Measurements from ENCODE around the gene MAGI2.

MAGI2 gene

GRCh38 chr7:79241288-79242060, 212.0 kb downstream of the MAGI2 start:
- no peak overlapping the region for H3K27ac ChIP-seq
- CTCF ChIA-PET = interaction anchor here (0.6 kb wide), 1 partner anchor 584 kb away, joined by 7 read pairs; no protein-coding TSS in a partner anchor
- no peak for TF ChIP-seq CTCF (conservative IDR thresholded peaks at IDR 0.05; ENCODE audit: low read depth)
- POLR2A ChIA-PET (ENCODE audit: low non-redundant PET) = no interaction called here
- DNase-seq (ENCODE audit: low spot score) = no peak

GRCh38 chr7:79240413-79240812, 213.1 kb downstream of the MAGI2 start:
- POLR2A ChIA-PET (ENCODE audit: low non-redundant PET) = no interaction called here
- CTCF ChIA-PET = interaction anchor here (0.7 kb wide), 1 partner anchor 19 kb away, joined by 3 read pairs; no protein-coding TSS in a partner anchor
- no peak for DNase-seq (ENCODE audit: low spot score)
- no peak overlapping the region for H3K27ac ChIP-seq
- no peak for TF ChIP-seq CTCF (conservative IDR thresholded peaks at IDR 0.05; ENCODE audit: low read depth)

GRCh38 chr7:79236352-79237028, 217.0 kb downstream of the MAGI2 start:
- DNase-seq (ENCODE audit: low spot score) = no peak
- no peak overlapping the region for H3K27ac ChIP-seq
- TF ChIP-seq CTCF (conservative IDR thresholded peaks at IDR 0.05; ENCODE audit: low read depth) = no peak
- ChIA-PET POLR2A (ENCODE audit: low non-redundant PET) (no interaction called here), CTCF (no interaction called here)

GRCh38 chr7:79227044-79227443, 226.4 kb downstream of the MAGI2 start:
- TF ChIP-seq CTCF (conservative IDR thresholded peaks at IDR 0.05; ENCODE audit: low read depth) = no peak
- no peak for DNase-seq (ENCODE audit: low spot score)
- H3K27ac ChIP-seq = no peak overlapping the region
- ChIA-PET POLR2A (ENCODE audit: low non-redundant PET) (no interaction called here), CTCF (no interaction called here)

- no peak for DNase-seq (ENCODE audit: low spot score)
- no peak for TF ChIP-seq CTCF (conservative IDR thresholded peaks at IDR 0.05; ENCODE audit: low read depth)
- CTCF ChIA-PET = no interaction called here
- H3K27ac ChIP-seq = no peak overlapping the region
- POLR2A ChIA-PET (ENCODE audit: low non-redundant PET) = no interaction called here
Observed at GRCh38 chr7:79221211-79221610, 232.3 kb downstream of the MAGI2 start.

GRCh38 chr7:79217976-79218626, 235.4 kb downstream of the MAGI2 start:
- POLR2A ChIA-PET (ENCODE audit: low non-redundant PET) = no interaction called here
- DNase-seq (ENCODE audit: low spot score) = no peak
- TF ChIP-seq CTCF (conservative IDR thresholded peaks at IDR 0.05; ENCODE audit: low read depth) = no peak
- CTCF ChIA-PET = interaction anchor here (0.6 to 1.0 kb wide), 3 partner anchors 28 to 291 kb away, joined by 3 to 6 read pairs (median 3); no protein-coding TSS in a partner anchor
- H3K27ac ChIP-seq = no peak overlapping the region
